ENCODE data around the gene LLGL1. TPM values are rescaled to one million over a fixed set of nuclear protein-coding genes. Genes with fewer than 3 reads are reported as not detected.

LLGL1 gene
- polyA plus RNA-seq, 1 donor from 2014 or later = 52.2 TPM

GRCh38 chr17:18197535-18198194 lies 27.8 kb upstream of the LLGL1 start:
- no peaks in the 10 kb centered on the region for H3K9me2 ChIP-seq (ENCODE audit: insufficient read depth, low read length)
- H4K20me1 ChIP-seq (ENCODE audit: insufficient read depth) = no peaks in the 10 kb centered on the region
- no peaks in the 10 kb centered on the region for H3F3A ChIP-seq (ENCODE audit: insufficient read depth, low read length, poor library complexity, severe bottlenecking)
- H3K9ac ChIP-seq (ENCODE audit: low read length) = no peak overlapping the region
- H3K27ac ChIP-seq (ENCODE audit: low read length) = no peak overlapping the region
- no peak overlapping the region for H3K4me2 ChIP-seq (ENCODE audit: low read length)
- no peaks in the 10 kb centered on the region for H3K36me3 ChIP-seq (ENCODE audit: insufficient read depth, low read length)
- TF ChIP-seq SMC3 (conservative IDR thresholded peaks at IDR 0.05; ENCODE audit: poor library complexity) (no peak), CTCF (IDR thresholded peaks at IDR 0.05; ENCODE audit: poor library complexity, severe bottlenecking) (no peak), TAF1 (IDR thresholded peaks at IDR 0.05; ENCODE audit: low read depth) (no peak), POLR2AphosphoS5 (IDR thresholded peaks at IDR 0.05) (no peak), REST (IDR thresholded peaks at IDR 0.05; ENCODE audit: borderline replicate concordance) (no peak), RAD21 (conservative IDR thresholded peaks at IDR 0.05) (no peak), EZH2 (IDR thresholded peaks at IDR 0.05; ENCODE audit: borderline replicate concordance, insufficient read depth, low read length, poor library complexity, severe bottlenecking) (no peak), EP300 (conservative IDR thresholded peaks at IDR 0.05; ENCODE audit: poor library complexity, severe bottlenecking) (no peak), MXI1 (conservative IDR thresholded peaks at IDR 0.05; ENCODE audit: poor library complexity, severe bottlenecking) (no peak)
- no peaks in the 10 kb centered on the region for H3K9me3 ChIP-seq (ENCODE audit: low read length)
- H3K4me3 ChIP-seq (ENCODE audit: low read length) = no peak overlapping the region
- peaks cover 32% of the 10 kb centered on the region for H3K79me2 ChIP-seq (replicated peaks; ENCODE audit: insufficient read depth, low read length)
- H2AFZ ChIP-seq (ENCODE audit: low read depth, low read length) = no peak overlapping the region
- H3K27me3 ChIP-seq (ENCODE audit: insufficient read depth, low read depth, low read length) = no peaks in the 10 kb centered on the region

DNA sequence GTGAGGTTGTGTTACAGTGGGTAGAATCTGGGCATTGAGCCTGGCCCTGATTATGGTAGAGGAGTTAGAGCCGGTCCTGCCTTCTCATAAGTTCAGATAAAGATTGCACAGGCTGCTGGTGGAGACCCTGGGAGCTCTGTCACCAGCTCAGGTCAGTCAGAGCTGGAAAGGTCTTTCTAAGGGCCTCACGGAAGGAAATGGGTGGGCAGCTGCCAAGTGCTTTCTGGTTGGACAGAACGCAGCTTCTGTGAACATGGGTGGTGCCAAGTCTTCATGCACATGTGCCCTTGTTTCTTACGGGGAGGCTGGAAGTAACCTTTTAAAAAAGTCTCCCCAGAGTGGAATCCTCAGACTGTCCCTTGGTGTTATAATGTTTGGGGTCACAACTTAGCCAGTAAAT lies 26.9 kb upstream of the LLGL1 start:
- Histone ChIP-seq H3K4me2 (ENCODE audit: low read length) (no peak overlapping the region), H3K27me3 (ENCODE audit: insufficient read depth, low read depth, low read length) (no peaks in the 10 kb centered on the region), H3K27ac (ENCODE audit: low read length) (no peak overlapping the region), H3K79me2 (replicated peaks; ENCODE audit: insufficient read depth, low read length) (peaks cover 32% of the 10 kb centered on the region), H2AFZ (ENCODE audit: low read depth, low read length) (no peak overlapping the region), H3K9me3 (ENCODE audit: low read length) (no peaks in the 10 kb centered on the region), H3K4me3 (ENCODE audit: low read length) (no peak overlapping the region), H3F3A (ENCODE audit: insufficient read depth, low read length, poor library complexity, severe bottlenecking) (no peaks in the 10 kb centered on the region), H3K9ac (ENCODE audit: low read length) (no peak overlapping the region), H4K20me1 (ENCODE audit: insufficient read depth) (no peaks in the 10 kb centered on the region), H3K9me2 (ENCODE audit: insufficient read depth, low read length) (no peaks in the 10 kb centered on the region), H3K36me3 (ENCODE audit: insufficient read depth, low read length) (no peaks in the 10 kb centered on the region)
- no peak for TF ChIP-seq MXI1 (conservative IDR thresholded peaks at IDR 0.05; ENCODE audit: poor library complexity, severe bottlenecking)
- TF ChIP-seq CTCF (IDR thresholded peaks at IDR 0.05; ENCODE audit: poor library complexity, severe bottlenecking) = no peak
- no peak for TF ChIP-seq TAF1 (IDR thresholded peaks at IDR 0.05; ENCODE audit: low read depth)
- no peak for TF ChIP-seq SMC3 (conservative IDR thresholded peaks at IDR 0.05; ENCODE audit: poor library complexity)
- TF ChIP-seq REST (IDR thresholded peaks at IDR 0.05; ENCODE audit: borderline replicate concordance) = no peak

All from neural cell (in vitro differentiated cells).